MM.1S (cell line): ENCODE measurements around the gene MESD.

Source experiments
- EZH2 ChIP-seq: fragments of 300-600 bp; sonication (generic); optimal IDR thresholded peaks from 2 replicates; pipeline ENCODE3; 2017; ENCODE audit warnings: low read depth, mild to moderate bottlenecking, antibody characterized with exemption, low read length, mixed read lengths
- TF ChIP-seq, protein P1 (sequence below): fragments of 300-600 bp; sonication (generic); IDR thresholded peaks from 2 replicates; pipeline ENCODE4 v1.5.1; 2016; ENCODE audit warnings: antibody characterized with exemption, low read length, mixed read lengths

DNA sequence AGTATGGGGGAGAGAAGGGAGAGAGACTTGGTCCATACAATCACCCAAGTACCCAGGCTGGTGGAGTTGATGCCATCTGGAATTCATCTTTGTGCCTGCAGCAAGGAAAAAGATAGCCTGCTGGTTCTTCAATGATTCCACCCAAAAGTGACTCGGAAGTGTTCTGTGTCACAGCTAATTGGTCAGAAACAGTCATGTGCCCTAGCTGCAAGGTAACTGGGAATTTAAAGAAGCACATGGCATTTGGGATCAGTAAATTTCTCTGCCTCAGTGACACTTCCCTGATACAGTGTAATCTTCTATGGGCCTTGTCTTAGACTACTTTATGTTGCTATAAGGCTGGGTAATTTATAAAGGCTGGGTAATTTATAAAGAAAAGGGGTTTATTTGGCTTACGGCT, 28.6 kb upstream of the MESD start:
- TF ChIP-seq EZH2, result no peak
- TF ChIP-seq, protein P1, sequence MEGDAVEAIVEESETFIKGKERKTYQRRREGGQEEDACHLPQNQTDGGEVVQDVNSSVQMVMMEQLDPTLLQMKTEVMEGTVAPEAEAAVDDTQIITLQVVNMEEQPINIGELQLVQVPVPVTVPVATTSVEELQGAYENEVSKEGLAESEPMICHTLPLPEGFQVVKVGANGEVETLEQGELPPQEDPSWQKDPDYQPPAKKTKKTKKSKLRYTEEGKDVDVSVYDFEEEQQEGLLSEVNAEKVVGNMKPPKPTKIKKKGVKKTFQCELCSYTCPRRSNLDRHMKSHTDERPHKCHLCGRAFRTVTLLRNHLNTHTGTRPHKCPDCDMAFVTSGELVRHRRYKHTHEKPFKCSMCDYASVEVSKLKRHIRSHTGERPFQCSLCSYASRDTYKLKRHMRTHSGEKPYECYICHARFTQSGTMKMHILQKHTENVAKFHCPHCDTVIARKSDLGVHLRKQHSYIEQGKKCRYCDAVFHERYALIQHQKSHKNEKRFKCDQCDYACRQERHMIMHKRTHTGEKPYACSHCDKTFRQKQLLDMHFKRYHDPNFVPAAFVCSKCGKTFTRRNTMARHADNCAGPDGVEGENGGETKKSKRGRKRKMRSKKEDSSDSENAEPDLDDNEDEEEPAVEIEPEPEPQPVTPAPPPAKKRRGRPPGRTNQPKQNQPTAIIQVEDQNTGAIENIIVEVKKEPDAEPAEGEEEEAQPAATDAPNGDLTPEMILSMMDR, result no peak
